Activated CD4-positive, CD25-positive, alpha-beta regulatory T cell treated with anti-CD3 and anti-CD28 coated beads, Interleukin-2, amount 50 U/mL, for 24 hours (primary cell): ENCODE data around the gene FXN.
"Not testable (repeated sequence)": the region's sequence is repeated elsewhere in the genome, so short reads cannot be mapped to it uniquely, and the experiment has no call there.

Source experiments
- ATAC-seq, 2 donors: fragments of 150-1000 bp; cut with Tn5 transposase; one replicate each; pipeline ENCODE4 v1.10.0; 2021; ENCODE audit warnings: mild to moderate bottlenecking in 1 of 2, moderate library complexity in 1 of 2

The FXN gene

GRCh38 chr9:69027355-69028097 is 8.0 kb upstream of the FXN start:
- peak; percentile 72 to 75 for ATAC-seq

- peak in 1 of 2 donors; percentile 14 for ATAC-seq
Observed at GRCh38 chr9:69028754-69029153, 6.8 kb upstream of the FXN start.

DNA sequence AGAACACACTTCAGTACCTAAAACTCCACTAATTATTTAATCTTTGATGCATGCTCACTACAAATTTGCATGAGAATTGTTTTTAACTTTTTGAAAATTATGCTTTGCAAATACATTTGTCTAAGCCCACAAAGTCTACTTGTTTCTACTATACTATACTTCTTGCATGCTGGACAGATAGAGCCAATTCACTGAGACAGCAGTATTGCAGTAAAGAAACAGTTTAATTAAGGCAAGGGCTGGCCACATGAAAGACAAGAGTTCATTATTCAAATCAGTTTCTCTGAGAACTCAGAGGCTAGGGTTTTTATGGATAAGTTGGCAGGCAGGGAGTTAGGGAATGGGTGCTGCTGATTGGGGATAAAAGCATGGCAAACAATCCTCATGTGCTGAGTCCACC is 6.0 kb upstream of the FXN start:
- ATAC-seq = no peak

- no peak for ATAC-seq
Observed at GRCh38 chr9:69030851-69031645, 4.5 kb upstream of the FXN start.

DNA sequence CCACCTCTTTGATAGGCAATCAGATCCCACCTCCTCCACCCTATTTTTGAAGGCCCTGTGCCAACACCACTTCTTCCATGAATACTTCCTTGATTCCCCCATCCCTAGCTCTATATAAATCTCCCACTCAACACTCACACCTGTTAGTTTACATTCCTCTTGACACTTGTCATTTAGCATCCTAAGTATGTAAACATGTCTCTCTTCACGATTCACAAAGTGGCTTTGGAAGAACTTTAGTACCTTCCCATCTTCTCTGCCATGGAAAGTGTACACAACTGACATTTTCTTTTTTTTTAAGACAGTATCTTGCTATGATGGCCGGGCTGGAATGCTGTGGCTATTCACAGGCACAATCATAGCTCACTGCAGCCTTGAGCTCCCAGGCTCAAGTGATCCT is 1.5 kb upstream of the FXN start:
- ATAC-seq = no peak

- ATAC-seq = peak in 1 of 2 donors; percentile 33
Observed at GRCh38 chr9:69036309-69036708, 757 bp downstream of the FXN start.

DNA sequence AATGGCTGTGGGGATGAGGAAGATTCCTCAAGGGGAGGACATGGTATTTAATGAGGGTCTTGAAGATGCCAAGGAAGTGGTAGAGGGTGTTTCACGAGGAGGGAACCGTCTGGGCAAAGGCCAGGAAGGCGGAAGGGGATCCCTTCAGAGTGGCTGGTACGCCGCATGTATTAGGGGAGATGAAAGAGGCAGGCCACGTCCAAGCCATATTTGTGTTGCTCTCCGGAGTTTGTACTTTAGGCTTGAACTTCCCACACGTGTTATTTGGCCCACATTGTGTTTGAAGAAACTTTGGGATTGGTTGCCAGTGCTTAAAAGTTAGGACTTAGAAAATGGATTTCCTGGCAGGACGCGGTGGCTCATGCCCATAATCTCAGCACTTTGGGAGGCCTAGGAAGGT is 1.2 kb downstream of the FXN start:
- no peak for ATAC-seq

DNA sequence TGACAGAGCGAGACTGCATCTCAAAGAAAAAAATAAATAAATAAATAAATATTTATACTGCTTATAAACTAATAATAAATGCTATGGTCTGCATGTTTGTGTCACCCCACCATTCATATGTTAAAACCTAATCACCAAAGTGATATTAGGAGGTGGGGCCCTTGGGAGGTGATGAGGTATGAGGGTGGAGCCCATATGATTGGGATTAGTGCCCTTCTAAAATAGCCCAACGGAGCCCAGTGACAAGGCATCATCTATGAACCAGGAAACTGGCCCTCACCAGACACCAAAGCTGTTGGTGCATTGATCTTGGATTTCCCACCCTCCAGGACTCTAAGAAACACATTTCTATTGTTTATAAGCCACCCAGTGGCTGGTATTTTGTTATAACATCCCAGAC is 5.1 kb downstream of the FXN start:
- ATAC-seq = no peak

DNA sequence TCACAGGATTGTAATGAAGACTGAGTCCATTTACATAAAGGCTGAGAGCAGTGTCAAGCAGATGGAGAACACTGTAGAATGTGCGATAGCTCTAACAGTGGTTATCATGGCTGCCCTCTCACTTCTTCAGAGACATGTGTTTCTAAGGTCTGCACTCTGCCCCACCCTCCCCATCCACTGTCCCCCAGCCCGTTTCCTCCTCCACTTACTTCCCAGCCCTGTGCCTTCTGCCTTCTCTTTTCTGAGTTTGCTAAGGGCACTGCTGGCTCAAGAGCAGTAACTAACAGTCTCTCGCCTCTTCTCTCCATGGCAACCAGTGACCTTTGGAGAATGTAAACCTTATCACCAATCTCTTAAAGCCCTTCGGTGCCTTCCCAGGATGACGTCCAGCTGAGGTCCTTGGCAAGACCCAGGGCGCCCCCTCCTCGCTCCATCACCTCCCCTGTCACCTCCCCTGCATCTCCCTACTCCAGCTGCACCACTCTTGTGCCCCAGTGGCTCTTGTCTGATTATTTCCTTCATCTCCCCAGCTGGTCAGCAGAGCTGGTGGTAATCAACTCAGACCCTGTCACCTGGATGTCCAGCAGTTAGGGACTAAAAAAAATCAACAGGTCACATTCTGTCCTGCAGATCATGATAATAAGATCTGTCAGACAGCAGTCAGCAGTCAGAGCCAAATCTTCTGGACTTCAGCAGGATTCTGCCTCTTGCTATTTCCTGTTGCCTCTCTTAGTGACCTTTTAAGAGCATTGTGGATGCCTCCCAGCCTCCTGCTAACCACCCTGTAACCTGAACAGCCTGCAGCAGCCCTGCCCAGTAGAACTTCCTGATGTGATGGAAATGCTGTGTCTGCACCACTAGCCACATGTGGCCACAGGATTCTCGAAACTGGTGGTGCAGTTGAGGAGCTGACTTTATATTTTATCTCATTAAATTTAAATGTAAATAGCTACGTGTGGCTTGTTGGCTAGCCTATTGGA is 9.0 kb downstream of the FXN start:
- ATAC-seq = no peak

- ATAC-seq = no peak
Observed at GRCh38 chr9:69045821-69046220, 10.3 kb downstream of the FXN start.

DNA sequence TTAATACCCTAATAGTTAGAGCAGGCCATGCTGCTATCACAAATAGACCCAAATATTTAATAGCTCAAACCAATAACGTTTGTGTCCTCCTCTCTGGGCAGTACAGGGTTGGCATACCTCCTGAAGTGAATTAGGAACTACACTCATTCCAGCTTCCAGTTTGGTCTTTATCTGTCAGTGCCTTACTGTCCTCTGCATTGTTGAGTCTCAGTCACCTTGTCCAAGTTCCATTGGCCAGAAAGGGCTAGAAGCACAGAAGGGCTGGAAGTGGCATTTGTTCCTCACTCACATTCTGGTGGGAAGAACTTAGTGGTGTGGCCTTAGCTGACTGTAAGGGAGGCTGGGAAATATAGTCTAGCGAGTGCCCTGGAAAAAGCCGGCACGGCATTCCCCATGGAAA is 11.2 kb downstream of the FXN start:
- ATAC-seq = no peak

GRCh38 chr9:69047371-69047770 is 11.8 kb downstream of the FXN start:
- ATAC-seq = no peak

DNA sequence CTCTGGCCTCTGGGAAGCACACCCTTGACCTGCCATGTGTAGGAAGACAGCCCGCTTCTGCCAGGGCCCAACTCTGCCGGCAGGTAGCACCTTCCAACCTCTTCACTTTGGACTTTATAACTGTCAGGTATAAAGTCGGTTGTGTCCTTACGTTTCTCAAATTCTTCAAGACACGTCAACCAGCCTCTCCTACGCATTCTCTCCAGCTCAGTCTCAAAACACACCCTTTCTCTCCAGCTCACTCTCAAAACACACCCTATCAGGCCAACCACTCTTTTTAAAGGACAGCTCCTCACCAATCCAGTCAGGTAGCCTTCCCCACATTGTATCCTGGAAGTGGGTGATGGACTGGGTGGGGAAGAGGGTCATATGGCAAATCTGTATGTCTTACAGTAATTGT is 13.5 kb downstream of the FXN start:
- ATAC-seq = no peak

GRCh38 chr9:69050936-69051335 is 15.4 kb downstream of the FXN start:
- not testable (repeated sequence) for ATAC-seq

DNA sequence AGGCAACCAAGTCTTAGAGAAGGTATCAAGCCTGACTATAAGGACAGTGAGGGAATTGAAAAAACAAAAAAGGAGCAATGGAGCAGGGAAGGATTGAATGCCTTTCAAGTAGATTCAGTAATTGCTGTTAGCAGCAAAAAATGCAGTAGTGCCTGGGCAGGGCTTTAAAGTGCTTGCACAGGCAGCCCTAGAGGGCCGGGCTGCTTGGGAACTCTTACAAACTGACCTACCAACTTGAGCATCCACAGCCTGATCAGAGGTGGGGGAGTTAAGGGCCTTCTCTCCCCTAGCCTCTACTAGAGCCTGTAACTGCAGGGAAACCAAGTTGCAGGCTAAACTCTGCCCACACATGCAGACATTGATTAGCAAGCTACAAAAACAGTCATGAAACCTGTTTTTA is 19.4 kb downstream of the FXN start:
- no peak for ATAC-seq

DNA sequence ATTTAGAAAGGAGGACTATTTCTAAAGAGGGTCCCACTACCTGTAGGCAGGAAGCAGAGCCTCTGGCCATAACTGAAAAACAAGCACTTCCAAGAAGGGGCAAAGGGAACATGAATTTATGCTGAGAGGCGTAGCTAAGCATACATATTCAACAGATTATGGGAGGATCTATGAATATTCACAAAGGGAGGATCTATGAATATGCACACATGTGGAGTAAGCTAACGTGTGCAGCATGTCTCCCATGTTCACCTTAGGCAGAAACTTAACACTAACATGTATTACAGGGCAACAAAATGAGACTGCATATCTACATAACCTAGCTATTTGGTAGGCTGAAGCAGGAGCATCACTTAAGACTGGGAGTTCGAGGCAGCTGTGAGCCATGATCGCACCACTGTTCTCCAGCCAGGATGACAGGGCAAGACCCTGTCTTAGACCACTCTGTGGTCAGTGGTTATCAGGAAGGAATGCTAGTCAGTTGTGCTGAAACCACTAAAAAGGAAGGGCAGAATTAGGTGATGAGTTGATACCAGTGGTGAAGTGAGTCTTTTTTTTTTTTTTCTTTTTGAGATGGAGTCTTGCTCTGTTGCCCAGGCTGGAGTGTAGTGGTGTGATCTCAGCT is 20.8 kb downstream of the FXN start:
- no peak for ATAC-seq

GRCh38 chr9:69058101-69058500 is 22.5 kb downstream of the FXN start:
- no peak for ATAC-seq

DNA sequence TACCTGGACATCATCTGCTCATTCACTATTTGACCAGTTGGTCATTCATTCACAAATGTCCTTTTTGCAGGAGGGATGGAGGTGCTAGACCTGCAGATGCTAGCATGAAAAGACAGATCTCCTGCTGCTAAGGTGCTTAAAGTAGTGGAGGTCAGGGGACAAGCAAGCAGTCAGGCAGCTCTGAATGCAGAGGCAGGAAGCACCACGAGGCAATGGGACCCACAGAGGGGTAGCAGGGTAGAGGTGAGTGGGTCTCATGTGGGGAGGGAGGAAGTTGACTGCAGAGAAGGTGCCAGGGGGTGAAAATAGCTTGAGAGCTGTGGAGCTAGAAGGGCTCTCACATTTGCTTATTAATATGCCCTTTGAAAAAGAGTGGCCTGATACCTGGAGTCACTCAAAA is 25.2 kb downstream of the FXN start:
- ATAC-seq = no peak

DNA sequence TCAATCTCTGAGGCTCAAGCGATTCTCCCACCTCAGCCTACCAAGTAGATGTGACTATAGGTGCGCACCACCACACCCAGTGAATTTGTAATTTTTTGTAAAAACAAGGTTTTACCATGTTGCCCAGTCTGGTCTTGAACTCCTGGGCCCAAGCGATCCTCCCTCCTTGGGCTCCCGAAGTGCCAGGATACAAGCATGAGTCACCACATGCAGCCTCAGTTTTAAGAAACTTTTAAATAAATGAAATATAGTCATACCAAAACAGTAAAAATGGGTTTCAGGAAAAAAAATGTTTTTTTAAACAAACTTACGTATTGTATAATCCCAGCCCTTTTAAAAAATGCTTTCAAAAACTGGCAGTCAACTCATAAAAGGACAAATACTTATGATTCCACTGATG is 26.6 kb downstream of the FXN start:
- ATAC-seq = no peak

GRCh38 chr9:69063839-69064238 is 28.3 kb downstream of the FXN start:
- ATAC-seq = no peak

GRCh38 chr9:69065660-69066059 is 30.1 kb downstream of the FXN start:
- ATAC-seq = no peak

DNA sequence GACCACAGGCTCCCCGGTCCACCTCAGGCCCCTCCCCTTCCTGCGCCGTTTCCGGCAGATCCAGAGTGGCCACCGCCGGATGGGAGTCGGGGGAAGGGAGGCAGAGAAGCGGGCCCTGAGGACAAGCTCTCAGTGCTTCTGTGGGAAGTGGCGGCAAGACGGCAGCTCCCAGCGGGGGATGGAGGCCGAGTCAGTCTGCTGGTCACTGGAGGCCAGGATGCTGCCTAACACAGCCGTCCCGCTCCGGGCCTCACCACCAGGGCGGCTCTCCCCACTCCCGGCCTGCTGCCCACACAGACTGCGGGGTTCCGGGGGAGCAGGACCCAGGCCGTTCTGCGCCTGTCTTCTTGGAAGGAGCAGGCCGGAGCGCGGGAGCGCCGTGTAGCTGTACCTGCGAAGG is 31.4 kb downstream of the FXN start:
- ATAC-seq = no peak

DNA sequence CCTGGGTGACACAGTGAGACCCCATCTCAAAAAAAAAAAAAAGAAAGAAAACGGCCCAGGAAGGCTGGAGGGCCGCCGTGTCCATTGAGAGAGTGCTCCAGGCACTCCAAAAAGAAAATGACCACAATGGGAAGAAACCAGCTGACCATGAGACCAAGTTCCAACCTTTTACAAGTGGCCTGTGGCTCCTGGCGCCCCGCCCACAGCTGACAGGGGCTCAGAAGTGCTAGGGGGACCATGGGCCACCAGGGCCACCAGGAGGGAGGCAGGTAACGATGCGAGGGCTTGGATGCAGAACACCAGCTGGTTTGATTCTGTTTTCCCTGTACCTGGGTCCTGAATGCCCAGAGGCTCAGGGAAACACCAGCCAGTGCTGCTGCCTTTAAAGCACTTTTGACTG is 34.6 kb downstream of the FXN start:
- no peak for ATAC-seq
